GM10266 (cell line): ENCODE results near the gene CAPN12.

Experiments
- DNase-seq: peaks from one replicate; pipeline ENCODE4 v3.0.0; 2012; ENCODE audit errors: extremely low spot score
- TF ChIP-seq, protein P1 (sequence below): IDR thresholded peaks from 2 replicates; pipeline ENCODE4 v1.5.1; 2012; ENCODE audit warnings: mild to moderate bottlenecking, low read depth; ENCODE audit not compliant: control insufficient read depth, insufficient read depth; ENCODE audit errors: missing control alignments

Gene CAPN12

DNA sequence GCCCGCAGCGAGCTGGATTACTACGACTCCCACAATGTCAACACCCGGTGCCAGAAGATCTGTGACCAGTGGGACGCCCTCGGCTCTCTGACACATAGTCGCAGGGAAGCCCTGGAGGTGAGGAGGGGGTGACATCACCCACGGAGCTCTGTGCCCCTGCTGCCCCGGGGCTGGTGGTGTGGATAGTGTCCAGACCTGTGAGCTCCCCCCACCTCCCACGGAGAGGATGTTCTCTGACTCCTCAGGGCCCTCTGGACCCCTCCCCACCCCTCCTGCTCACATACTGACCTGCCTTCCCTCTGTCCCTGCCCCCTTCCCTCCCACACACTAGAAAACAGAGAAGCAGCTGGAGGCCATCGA, 20.7 kb downstream of the CAPN12 start:
- no peak for DNase-seq
- TF ChIP-seq, protein P1, sequence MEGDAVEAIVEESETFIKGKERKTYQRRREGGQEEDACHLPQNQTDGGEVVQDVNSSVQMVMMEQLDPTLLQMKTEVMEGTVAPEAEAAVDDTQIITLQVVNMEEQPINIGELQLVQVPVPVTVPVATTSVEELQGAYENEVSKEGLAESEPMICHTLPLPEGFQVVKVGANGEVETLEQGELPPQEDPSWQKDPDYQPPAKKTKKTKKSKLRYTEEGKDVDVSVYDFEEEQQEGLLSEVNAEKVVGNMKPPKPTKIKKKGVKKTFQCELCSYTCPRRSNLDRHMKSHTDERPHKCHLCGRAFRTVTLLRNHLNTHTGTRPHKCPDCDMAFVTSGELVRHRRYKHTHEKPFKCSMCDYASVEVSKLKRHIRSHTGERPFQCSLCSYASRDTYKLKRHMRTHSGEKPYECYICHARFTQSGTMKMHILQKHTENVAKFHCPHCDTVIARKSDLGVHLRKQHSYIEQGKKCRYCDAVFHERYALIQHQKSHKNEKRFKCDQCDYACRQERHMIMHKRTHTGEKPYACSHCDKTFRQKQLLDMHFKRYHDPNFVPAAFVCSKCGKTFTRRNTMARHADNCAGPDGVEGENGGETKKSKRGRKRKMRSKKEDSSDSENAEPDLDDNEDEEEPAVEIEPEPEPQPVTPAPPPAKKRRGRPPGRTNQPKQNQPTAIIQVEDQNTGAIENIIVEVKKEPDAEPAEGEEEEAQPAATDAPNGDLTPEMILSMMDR, result no peak

DNA sequence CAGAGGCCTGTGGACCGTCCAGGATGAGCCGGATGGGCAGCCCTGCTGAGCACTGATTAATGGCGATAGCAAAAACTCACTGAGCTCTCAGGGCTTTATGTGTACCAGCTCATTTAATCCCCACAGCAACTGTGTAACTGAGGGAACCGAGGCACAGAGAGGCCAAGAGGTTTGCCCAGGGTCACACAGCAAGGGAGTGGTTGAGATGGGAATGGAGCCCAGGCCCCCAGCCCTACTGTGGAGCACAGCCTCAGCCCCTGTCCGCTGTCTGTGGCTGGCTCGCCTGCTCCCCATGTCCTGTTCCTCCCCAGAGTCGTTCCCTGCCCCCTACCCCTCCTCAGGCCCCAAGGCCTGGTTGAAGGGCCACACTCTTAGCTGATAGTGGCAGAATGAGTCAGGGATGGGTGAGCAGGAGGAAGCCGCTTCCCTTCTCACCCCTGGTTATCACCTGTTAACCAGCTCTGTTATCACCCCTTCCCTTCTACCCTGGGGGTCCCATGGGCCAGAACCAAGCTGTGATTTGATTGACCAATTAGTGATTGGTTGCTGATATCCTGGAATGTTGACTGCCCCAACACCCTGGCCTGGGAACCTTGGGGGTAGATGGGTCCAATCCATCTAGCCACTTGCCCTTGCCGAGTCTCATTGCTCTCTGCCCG, 21.2 kb downstream of the CAPN12 start:
- DNase-seq, result no peak
- TF ChIP-seq, protein P1, result no peak

DNA sequence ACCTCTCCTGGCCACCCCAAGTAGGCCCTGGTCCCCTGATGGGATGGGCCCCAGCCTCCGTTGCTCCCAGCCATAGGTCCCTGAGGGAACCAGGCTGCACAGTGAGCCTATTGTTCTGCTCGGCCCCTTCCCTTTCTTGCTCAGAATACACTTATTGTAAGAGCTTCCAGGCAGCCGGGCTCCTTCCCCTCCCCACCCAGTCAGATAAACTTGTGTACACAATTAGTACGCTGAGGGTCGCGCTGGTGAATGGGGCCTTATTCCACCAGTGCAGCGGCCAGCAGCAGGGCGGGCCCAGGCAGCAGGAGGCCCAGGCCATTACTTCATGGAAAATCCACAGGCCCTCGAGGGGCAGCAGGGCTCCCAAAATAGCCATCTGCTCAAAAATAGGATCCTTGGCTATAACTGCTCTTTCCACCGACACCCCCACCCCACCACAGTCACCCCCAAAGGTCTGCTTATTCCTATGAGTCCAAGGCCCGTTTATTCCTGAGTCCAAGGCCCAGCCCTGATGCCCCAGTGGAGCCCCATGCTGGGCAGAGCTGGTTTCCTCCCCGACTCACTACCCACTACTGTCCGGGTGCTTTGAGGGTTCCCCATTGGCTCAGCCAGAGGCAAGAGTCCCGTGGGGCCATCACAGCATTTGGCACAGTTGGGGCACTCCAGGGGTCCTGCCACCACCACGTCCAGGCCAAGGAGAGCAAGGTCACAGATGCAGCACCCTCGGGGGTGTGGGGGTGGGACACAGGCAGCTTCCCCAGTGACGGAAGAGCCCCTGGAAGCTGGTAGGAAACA, 22.1 kb downstream of the CAPN12 start:
- TF ChIP-seq, protein P1, result no peak
- no peak for DNase-seq

DNA sequence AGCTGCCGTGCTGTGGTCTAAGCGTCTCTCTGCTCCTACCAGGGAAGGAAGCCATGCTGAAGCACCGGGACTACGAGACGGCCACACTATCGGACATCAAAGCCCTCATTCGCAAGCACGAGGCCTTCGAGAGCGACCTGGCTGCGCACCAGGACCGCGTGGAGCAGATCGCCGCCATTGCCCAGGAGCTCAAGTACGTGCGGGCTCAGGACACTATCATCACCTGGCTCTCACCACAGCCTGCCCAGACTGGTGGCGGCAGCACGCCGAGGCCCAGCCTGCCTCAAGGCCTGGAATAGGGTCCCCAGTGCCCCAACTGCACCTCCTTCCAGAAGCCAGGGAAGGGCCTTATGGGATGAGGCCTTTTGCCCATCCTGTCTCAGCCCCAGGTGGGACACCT, 22.8 kb downstream of the CAPN12 start:
- no peak for DNase-seq
- TF ChIP-seq, protein P1, result no peak

DNA sequence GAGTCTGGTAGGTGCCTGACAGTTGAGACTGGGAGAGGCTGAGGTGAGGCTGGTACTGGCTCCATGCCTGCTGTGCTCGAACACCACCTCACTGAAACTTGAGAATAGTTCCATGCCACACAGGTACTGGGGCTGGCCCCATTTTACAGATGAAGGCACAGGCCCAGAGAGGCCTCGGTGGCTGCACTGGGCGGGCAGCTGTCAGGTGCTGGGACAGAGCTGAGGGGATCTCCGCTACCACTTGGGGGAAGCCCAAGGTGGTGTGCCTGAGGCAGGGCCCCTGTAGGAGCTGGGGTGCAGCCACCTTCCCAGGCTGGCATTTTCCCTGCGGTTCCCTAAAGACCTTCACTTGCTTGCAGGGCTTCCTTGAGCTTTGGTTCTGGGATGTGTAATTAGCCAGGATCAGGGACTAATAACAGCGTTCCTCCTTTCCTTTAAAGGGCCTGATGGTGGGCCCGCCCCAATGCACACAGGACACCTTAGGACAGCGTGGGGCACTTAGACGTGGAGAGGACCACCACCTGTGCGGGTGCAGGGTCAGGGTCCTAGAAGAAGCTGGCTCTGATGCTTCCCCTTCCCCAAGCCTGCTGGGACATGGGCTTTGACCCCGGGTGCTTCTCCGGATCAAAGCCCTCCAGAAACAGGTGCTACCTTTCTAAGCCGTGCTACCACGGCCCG, 23.6 kb downstream of the CAPN12 start:
- DNase-seq, result no peak
- TF ChIP-seq, protein P1, result no peak

DNA sequence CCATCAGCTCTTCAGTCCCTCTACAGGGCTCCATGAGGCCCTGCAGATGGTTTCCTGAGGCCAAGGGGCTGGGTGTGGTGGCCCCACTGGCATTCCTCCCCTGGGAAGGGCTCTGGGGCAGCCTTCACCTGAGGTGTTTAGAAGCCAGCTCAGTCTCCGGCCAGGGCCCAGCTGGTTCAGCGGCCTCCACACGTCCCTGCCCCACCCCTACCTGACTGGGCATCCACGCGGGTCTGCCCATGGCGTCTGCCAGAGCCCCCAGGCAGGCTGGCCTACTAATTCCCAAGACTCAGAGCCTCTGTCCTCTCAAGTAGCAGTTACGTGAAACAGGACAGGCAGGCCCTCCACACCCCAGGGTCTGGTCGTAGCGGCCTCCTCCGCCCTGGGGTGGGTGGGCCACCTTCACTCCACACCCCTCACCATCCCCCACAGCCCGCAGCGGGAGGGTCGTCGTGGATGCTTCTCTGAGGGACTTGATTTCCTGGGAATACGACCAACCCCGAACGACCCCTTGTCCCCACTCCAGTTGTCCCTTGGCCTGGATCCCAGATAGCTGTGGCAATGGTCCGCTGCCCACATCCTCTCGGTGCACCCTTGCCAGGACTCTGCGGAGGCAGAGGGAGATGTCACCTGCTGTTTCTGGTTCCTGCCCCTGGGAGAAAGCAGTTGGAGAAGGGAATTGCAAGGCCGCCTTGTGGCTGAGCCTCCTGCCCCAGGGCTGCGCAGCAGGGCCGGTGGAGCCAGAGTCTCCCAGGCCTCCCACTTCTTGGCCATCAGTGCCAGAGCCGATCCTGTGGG, 24.3 kb downstream of the CAPN12 start:
- TF ChIP-seq, protein P1, result no peak
- DNase-seq, result no peak
